ENCODE data around the gene KIF18B.

KIF18B gene

GRCh38 chr17:44887971-44888954, 59.3 kb downstream of the KIF18B start:
- TF ChIP-seq CTCF (IDR thresholded peaks at IDR 0.05; ENCODE audit: low read depth, low read length) = no peak
- Histone ChIP-seq H3K27ac (no peak overlapping the region), H3K27me3 (ENCODE audit: insufficient read depth, low read depth, severe bottlenecking) (no peaks in the 10 kb centered on the region), H3K9me3 (ENCODE audit: severe bottlenecking) (no peaks in the 10 kb centered on the region), H3K4me3 (ENCODE audit: low read depth, low read length) (no peak overlapping the region), H3K36me3 (peaks cover 88% of the 10 kb centered on the region)
- DNase-seq = no peak

- H3K9me3 ChIP-seq (ENCODE audit: severe bottlenecking) = no peaks in the 10 kb centered on the region
- no peak for TF ChIP-seq CTCF (IDR thresholded peaks at IDR 0.05; ENCODE audit: low read depth, low read length)
- no peak overlapping the region for H3K4me3 ChIP-seq (ENCODE audit: low read depth, low read length)
- peaks cover 88% of the 10 kb centered on the region for H3K36me3 ChIP-seq
- no peak overlapping the region for H3K27ac ChIP-seq
- DNase-seq = no peak
- no peaks in the 10 kb centered on the region for H3K27me3 ChIP-seq (ENCODE audit: insufficient read depth, low read depth, severe bottlenecking)
Measured at GRCh38 chr17:44887016-44887415, 60.6 kb downstream of the KIF18B start.

GRCh38 chr17:44884941-44885340, 62.6 kb downstream of the KIF18B start:
- Histone ChIP-seq H3K4me3 (ENCODE audit: low read depth, low read length) (no peak overlapping the region), H3K36me3 (peaks cover 90% of the 10 kb centered on the region), H3K27ac (no peak overlapping the region), H3K27me3 (ENCODE audit: insufficient read depth, low read depth, severe bottlenecking) (no peaks in the 10 kb centered on the region), H3K9me3 (ENCODE audit: severe bottlenecking) (no peaks in the 10 kb centered on the region)
- no peak for DNase-seq
- TF ChIP-seq CTCF (IDR thresholded peaks at IDR 0.05; ENCODE audit: low read depth, low read length) = no peak

- peaks cover 92% of the 10 kb centered on the region for H3K36me3 ChIP-seq
- no peak overlapping the region for H3K4me3 ChIP-seq (ENCODE audit: low read depth, low read length)
- no peak overlapping the region for H3K27ac ChIP-seq
- H3K9me3 ChIP-seq (ENCODE audit: severe bottlenecking) = no peaks in the 10 kb centered on the region
- DNase-seq = no peak
- TF ChIP-seq CTCF (IDR thresholded peaks at IDR 0.05; ENCODE audit: low read depth, low read length) = no peak
- no peaks in the 10 kb centered on the region for H3K27me3 ChIP-seq (ENCODE audit: insufficient read depth, low read depth, severe bottlenecking)
Measured at GRCh38 chr17:44881145-44881544, 66.4 kb downstream of the KIF18B start.

GRCh38 chr17:44880062-44880461, 67.5 kb downstream of the KIF18B start:
- no peak for DNase-seq
- Histone ChIP-seq H3K9me3 (ENCODE audit: severe bottlenecking) (no peaks in the 10 kb centered on the region), H3K4me3 (ENCODE audit: low read depth, low read length) (no peak overlapping the region), H3K27ac (no peak overlapping the region), H3K36me3 (peaks cover 92% of the 10 kb centered on the region), H3K27me3 (ENCODE audit: insufficient read depth, low read depth, severe bottlenecking) (no peaks in the 10 kb centered on the region)
- TF ChIP-seq CTCF (IDR thresholded peaks at IDR 0.05; ENCODE audit: low read depth, low read length) = no peak

All from WERI-Rb-1 (cell line).